OCI-LY7 (cell line): ENCODE results near the gene KATNA1. TPM values are rescaled to one million over a fixed set of nuclear protein-coding genes. Genes with fewer than 3 reads are reported as not detected.

Source experiments
- BruUV-seq: library from RNA; stranded (reverse); fragments of 400-500 nt; replicated peaks from 2 replicates; lab custom pipeline; 2021; lab: Mats Ljungman, UMichigan
- CTCF ChIA-PET: fragments of 300-600 bp; sonication (Branson Sonifier 250); formaldehyde crosslinking; loops from one replicate; lab custom pipeline; 2022; ENCODE audit warnings: antibody characterized with exemption; ENCODE audit not compliant: unreplicated experiment; lab: Charles Lee
- POLR2A ChIA-PET: fragments of 300-600 bp; sonication (Branson Sonifier 250); formaldehyde crosslinking; loops from one replicate; lab custom pipeline; 2022; ENCODE audit warnings: antibody characterized with exemption; lab: Charles Lee
- DNase-seq: peaks from one replicate; pipeline ENCODE4 v3.0.0-alpha.2; 2015; ENCODE audit warnings: low spot score
- H2AFZ ChIP-seq: fragments of 200-600 bp; sonication (generic), shearing (Covaris generic); 2 replicates; pipeline ENCODE4 v1.6.1; 2014; ENCODE audit warnings: mild to moderate bottlenecking, antibody characterized with exemption, low read length, moderate library complexity
- H3K27ac ChIP-seq: fragments of 200-600 bp; sonication (generic); 2 replicates; pipeline ENCODE4 v1.5.1; 2014; ENCODE audit warnings: mixed run types, low read depth, mild to moderate bottlenecking, moderate library complexity, low read length, inconsistent platforms; ENCODE audit not compliant: poor library complexity, severe bottlenecking
- H3K36me3 ChIP-seq: fragments of 200-600 bp; sonication (generic); 2 replicates; pipeline ENCODE4 v1.6.1; 2014; ENCODE audit warnings: mild to moderate bottlenecking, antibody characterized with exemption, low read length, moderate library complexity, mixed read lengths; ENCODE audit not compliant: insufficient read depth
- H3K4me1 ChIP-seq: fragments of 200-600 bp; sonication (generic); 2 replicates; pipeline ENCODE4 v1.5.1; 2014; ENCODE audit warnings: mild to moderate bottlenecking, low read length; ENCODE audit not compliant: insufficient read depth, poor library complexity, severe bottlenecking
- H3K4me2 ChIP-seq: fragments of 200-600 bp; sonication (generic); 2 replicates; pipeline ENCODE4 v1.6.1; 2014; ENCODE audit warnings: mild to moderate bottlenecking, low read length
- H3K4me3 ChIP-seq: fragments of 200-600 bp; sonication (generic); 2 replicates; pipeline ENCODE4 v1.5.1; 2014; ENCODE audit warnings: mild to moderate bottlenecking, low read depth, low read length; ENCODE audit not compliant: poor library complexity, severe bottlenecking
- H3K79me2 ChIP-seq: fragments of 200-600 bp; sonication (generic); 2 replicates; pipeline ENCODE4 v1.6.1; 2016; ENCODE audit warnings: low read depth, mild to moderate bottlenecking, low read length, moderate library complexity, mixed read lengths; ENCODE audit not compliant: insufficient read depth
- H3K9me2 ChIP-seq: fragments of 200-600 bp; sonication (generic); 2 replicates; pipeline ENCODE4 v1.6.1; 2016; ENCODE audit warnings: mild to moderate bottlenecking, low read length, mixed read lengths; ENCODE audit not compliant: insufficient read depth
- H3K9me3 ChIP-seq: fragments of 200-600 bp; sonication (generic); 2 replicates; pipeline ENCODE4 v1.6.1; 2014; ENCODE audit warnings: mild to moderate bottlenecking, mixed run types, low read length, mixed read lengths
- H4K20me1 ChIP-seq: fragments of 200-600 bp; sonication (generic); 2 replicates; pipeline ENCODE4 v1.6.1; 2014; ENCODE audit warnings: mild to moderate bottlenecking, antibody characterized with exemption, low read length, moderate library complexity, mixed read lengths; ENCODE audit not compliant: insufficient read depth
- CTCF ChIP-seq: fragments of 200-600 bp; sonication (generic); conservative IDR thresholded peaks from 2 replicates; pipeline ENCODE4 v1.5.1; 2014; ENCODE audit warnings: mild to moderate bottlenecking, antibody characterized with exemption, low read length, moderate library complexity, mixed read lengths
- EZH2phosphoT487 ChIP-seq: fragments of 200-600 bp; sonication (generic); IDR thresholded peaks from 2 replicates; pipeline ENCODE4 v1.6.1; 2018; ENCODE audit warnings: low read depth, borderline replicate concordance, mild to moderate bottlenecking, mixed run types, antibody characterized with exemption, low read length, moderate library complexity, mixed read lengths
- intact Hi-C: fragments of 100-400 bp; cut with micrococcal nuclease; formaldehyde crosslinking; loops from one replicate; pipeline ENCODE4 v1.10.0; 2022; ENCODE audit not compliant: unreplicated experiment
- total RNA-seq, 2 experiments: library from RNA; depleted of rRNA in 1 of 2; stranded (reverse); fragments of >200 nt in 1 of 2; shearing (Covaris generic) in 1 of 2; gene quantifications; 2 replicates each; pipeline ENCODE4 v1.2.3, GENCODE V29; 2014 to 2022

Gene KATNA1
- total RNA-seq, 2 experiments from 2014 or later: 35.1 to 36.5 TPM

GRCh38 chr6:149615805-149616204, 32.7 kb downstream of the KATNA1 start:
- Histone ChIP-seq H4K20me1 (no peaks in the 10 kb centered on the region), H3K4me2 (no peak overlapping the region), H3K79me2 (peaks cover 10% of the 10 kb centered on the region; the same call in 1 of the 2 replicates), H2AFZ (no peak overlapping the region), H3K27ac (no peak overlapping the region), H3K36me3 (peaks cover 62% of the 10 kb centered on the region), H3K4me1 (no peaks in the 10 kb centered on the region), H3K4me3 (no peak overlapping the region), H3K9me3 (peaks cover 9% of the 10 kb centered on the region; the same call in 1 of the 2 replicates), H3K9me2 (no peaks in the 10 kb centered on the region)
- no TSS peak for BruUV-seq
- TF ChIP-seq CTCF (no peak), EZH2phosphoT487 (no peak)
- CTCF ChIA-PET: no interaction called here
- DNase-seq: no peak
- POLR2A ChIA-PET: no interaction called here
- intact Hi-C loops: no loop called here

- DNase-seq: no peak
- Histone ChIP-seq H3K36me3 (peaks cover 55% of the 10 kb centered on the region), H3K4me3 (no peak overlapping the region), H4K20me1 (no peaks in the 10 kb centered on the region), H3K4me1 (no peaks in the 10 kb centered on the region), H3K9me3 (peaks cover 9% of the 10 kb centered on the region; the same call in 1 of the 2 replicates), H3K4me2 (no peak overlapping the region), H3K9me2 (no peaks in the 10 kb centered on the region), H3K27ac (no peak overlapping the region), H2AFZ (no peak overlapping the region), H3K79me2 (peaks cover 16% of the 10 kb centered on the region; the same call in 1 of the 2 replicates)
- intact Hi-C loops: no loop called here
- TF ChIP-seq CTCF (no peak), EZH2phosphoT487 (no peak)
- POLR2A ChIA-PET: interaction anchor here (0.6 to 2.2 kb wide), 3 partner anchors 10 to 46 kb away, joined by 3 to 8 read pairs (median 3); no protein-coding TSS in a partner anchor
- no TSS peak for BruUV-seq
- CTCF ChIA-PET: no interaction called here
Measured at GRCh38 chr6:149614337-149614736, 34.2 kb downstream of the KATNA1 start.

- H3K4me2 ChIP-seq: no peak overlapping the region
- BruUV-seq: no TSS peak
- peaks cover 11% of the 10 kb centered on the region; the same call in 1 of the 2 replicates for H3K79me2 ChIP-seq
- no peak for TF ChIP-seq CTCF
- TF ChIP-seq EZH2phosphoT487: no peak
- no peaks in the 10 kb centered on the region for H4K20me1 ChIP-seq
- no peak for DNase-seq
- H3K27ac ChIP-seq: no peak overlapping the region
- POLR2A ChIA-PET: interaction anchor here (0.6 to 1.5 kb wide), 8 partner anchors 10 to 155 kb away, joined by 3 to 4 read pairs (median 3); no protein-coding TSS in a partner anchor
- peaks cover 4% of the 10 kb centered on the region; the same call in 1 of the 2 replicates for H3K9me3 ChIP-seq
- peaks cover 7% of the 10 kb centered on the region for H3K4me1 ChIP-seq
- peaks cover 39% of the 10 kb centered on the region for H3K36me3 ChIP-seq
- CTCF ChIA-PET: no interaction called here
- no peak overlapping the region for H3K4me3 ChIP-seq
- H3K9me2 ChIP-seq: no peaks in the 10 kb centered on the region
- no peak overlapping the region for H2AFZ ChIP-seq
- intact Hi-C loops: no loop called here
Measured at GRCh38 chr6:149608381-149608982, 40.0 kb downstream of the KATNA1 start.
